ENCODE results near the gene COX4I2.

- TF ChIP-seq CTCF (IDR thresholded peaks at IDR 0.05; ENCODE audit: low read length) (peak; percentile 47), EZH2phosphoT487 (IDR thresholded peaks at IDR 0.05; ENCODE audit: low read length) (no peak)
These were observed 24.1 kb downstream of the COX4I2 start for GRCh38 chr20:31661625-31662371.

Measured in MM.1S (cell line).